GM12878 (cell line): Measurements from ENCODE around the gene PF4V1.

Experiments used
- ATF3 ChIP-seq: IDR thresholded peaks from 2 replicates; pipeline ENCODE4 v1.6.1; 2011; ENCODE audit warnings: low read depth, mild to moderate bottlenecking, low read length, moderate library complexity, borderline replicate concordance; ENCODE audit errors: extremely low read depth
- CTCF ChIP-seq, 3 experiments: IDR thresholded peaks in 2 of 3; conservative IDR thresholded peaks in 1 of 3; 2 replicates each; pipeline ENCODE4 v1.5.1; 2011; ENCODE audit warnings: low read depth in 3 of 3, low read length in 3 of 3, mild to moderate bottlenecking in 3 of 3, control low read depth in 2 of 3, moderate library complexity in 2 of 3, inconsistent platforms in 1 of 3, mixed read lengths in 1 of 3; ENCODE audit not compliant: control insufficient read depth in 2 of 3, insufficient read depth in 1 of 3; ENCODE audit errors: extremely low read depth in 1 of 3
- EP300 ChIP-seq, 2 experiments: fragments of 150-350 bp in 1 of 2; IDR thresholded peaks; 2 replicates each; pipeline ENCODE4 v1.6.1; 2011 to 2012; ENCODE audit warnings: low read depth in 2 of 2, low read length in 2 of 2, borderline replicate concordance in 1 of 2, improper control_type of control experiment in 1 of 2, inconsistent platforms in 1 of 2; ENCODE audit not compliant: control insufficient read depth in 1 of 2
- EZH2 ChIP-seq: IDR thresholded peaks from 2 replicates; pipeline ENCODE4 v1.6.1; 2012; ENCODE audit warnings: low read depth, mild to moderate bottlenecking, control low read depth, inconsistent platforms, low read length, borderline replicate concordance; ENCODE audit not compliant: control insufficient read depth
- HCFC1 ChIP-seq: fragments of 150-350 bp; IDR thresholded peaks from 2 replicates; pipeline ENCODE4 v1.6.1; 2014; ENCODE audit warnings: low read length
- HDGF ChIP-seq: fragments of 450-650 bp; IDR thresholded peaks from 2 replicates; pipeline ENCODE4 v1.6.1; 2016; ENCODE audit warnings: antibody characterized with exemption
- RCOR1 ChIP-seq: conservative IDR thresholded peaks from 2 replicates; pipeline ENCODE4 v1.6.1; 2012; ENCODE audit warnings: low read depth, low read length, improper control_type of control experiment
- RELA ChIP-seq: fragments of 450-650 bp; IDR thresholded peaks from 2 replicates; pipeline ENCODE4 v1.8.0; 2014; ENCODE audit warnings: borderline replicate concordance; ENCODE audit not compliant: partially characterized antibody
- REST ChIP-seq: IDR thresholded peaks from 2 replicates; pipeline ENCODE4 v1.6.1; 2012; ENCODE audit warnings: mild to moderate bottlenecking, low read depth, low read length

GRCh38 chr4:73842696-73843095 is 10.4 kb upstream of the PF4V1 start:
- TF ChIP-seq HCFC1, result no peak
- no peak for TF ChIP-seq RELA
- TF ChIP-seq REST, result no peak
- TF ChIP-seq EP300 (IDR thresholded peaks at IDR 0.05; ENCODE audit: borderline replicate concordance in 1 of 2, control insufficient read depth in 1 of 2, low read depth in 2 of 2, low read length in 2 of 2), result no peak
- TF ChIP-seq ATF3, result no peak
- TF ChIP-seq EZH2, result no peak
- no peak for TF ChIP-seq RCOR1
- no peak for TF ChIP-seq CTCF (IDR thresholded peaks at IDR 0.05 in 2 of 3, conservative IDR thresholded peaks at IDR 0.05 in 1 of 3; ENCODE audit: control insufficient read depth in 2 of 3, extremely low read depth in 1 of 3, insufficient read depth in 1 of 3, low read depth in 3 of 3, low read length in 3 of 3)
- TF ChIP-seq HDGF, result no peak
